GM19467 (cell line): ENCODE results near the gene KLC1.

Experiments
- ATAC-seq: cut with Tn5 transposase; IDR thresholded peaks from one replicate; pipeline ENCODE4 v1.9.1; 2021; ENCODE audit warnings: mild to moderate bottlenecking, moderate library complexity; ENCODE audit not compliant: unreplicated experiment

The KLC1 gene

DNA sequence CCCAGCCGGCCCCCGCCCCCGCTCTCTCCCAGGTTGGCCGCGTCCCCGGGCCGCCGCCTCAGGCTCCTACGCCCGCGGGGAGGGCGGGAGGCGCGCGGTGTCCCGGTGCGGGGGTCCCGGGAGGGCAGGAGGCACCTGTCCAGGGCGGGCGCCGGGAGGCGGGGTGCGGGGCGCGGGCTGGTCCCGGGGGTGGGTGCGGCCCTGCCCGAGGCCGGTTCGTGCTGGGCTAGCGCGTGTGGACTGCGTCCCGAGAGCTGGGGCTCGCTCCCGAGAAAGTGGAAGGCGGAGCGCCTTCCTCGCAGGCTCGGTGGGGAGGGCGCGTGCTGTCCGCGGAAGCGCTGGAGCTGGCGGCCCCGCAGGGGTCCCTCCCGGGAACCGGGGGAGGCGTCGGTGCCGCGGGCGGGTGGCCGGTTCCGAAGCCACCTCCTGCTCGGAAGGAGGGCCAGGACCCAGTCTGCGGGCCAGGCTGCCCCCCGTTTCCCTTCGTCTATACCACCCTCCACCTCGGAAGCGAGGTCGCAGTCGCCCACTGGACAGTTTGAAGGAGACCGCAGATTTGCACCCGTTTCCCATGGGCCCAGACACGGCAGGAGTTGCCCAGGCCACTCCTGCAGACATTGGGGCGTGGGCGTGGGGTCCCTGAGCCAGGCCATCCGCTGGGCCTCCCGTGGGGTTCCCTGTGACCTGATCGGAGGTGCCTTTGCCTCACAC, 87.2 kb downstream of the KLC1 start:
- ATAC-seq: no peak

DNA sequence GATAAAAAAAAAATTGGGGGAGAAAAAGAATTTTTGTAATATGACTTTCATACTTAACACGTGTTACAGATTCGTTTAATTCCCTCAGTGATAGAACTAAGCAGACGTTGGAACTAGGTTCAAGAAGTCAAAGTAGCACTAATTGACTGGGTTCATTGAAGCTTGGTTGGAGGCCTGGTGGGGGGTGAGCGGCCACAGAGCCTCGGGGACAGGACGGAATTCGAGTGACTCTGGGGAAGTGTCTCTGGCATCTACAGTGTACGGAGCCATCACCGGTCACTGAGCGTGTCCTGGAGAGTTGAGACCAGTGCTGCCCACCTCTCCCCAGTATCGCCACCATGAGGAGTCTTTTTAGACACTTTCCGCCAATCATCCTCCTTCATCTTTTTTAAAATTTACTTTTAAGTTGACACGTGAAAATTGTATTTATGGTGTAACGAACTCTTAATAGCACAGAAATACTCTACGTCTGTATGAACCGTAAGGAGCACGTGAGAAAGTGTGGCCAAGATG, 87.9 kb downstream of the KLC1 start:
- no peak for ATAC-seq

DNA sequence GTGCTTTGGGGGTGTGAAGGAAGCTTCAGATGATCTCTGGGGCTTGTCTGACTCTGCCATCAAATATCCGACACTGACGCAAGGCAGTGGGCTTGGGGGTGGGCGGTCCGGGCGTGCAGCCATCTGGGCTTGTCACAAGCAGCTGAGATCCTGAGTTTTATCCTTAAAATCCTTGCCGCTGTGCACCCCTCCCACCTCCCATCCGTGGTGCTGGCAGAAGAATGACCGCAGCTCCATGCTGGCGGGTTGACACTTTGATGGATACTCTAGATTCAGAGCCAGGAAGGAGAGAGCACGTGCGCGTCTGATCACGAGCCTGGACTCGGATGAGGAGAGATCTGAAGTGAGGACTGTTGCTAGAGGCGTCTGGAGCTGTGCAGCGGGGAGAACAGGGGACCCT, 89.6 kb downstream of the KLC1 start:
- no peak for ATAC-seq

- ATAC-seq: no peak
These were observed 90.7 kb downstream of the KLC1 start for GRCh38 chr14:103719751-103720150.

DNA sequence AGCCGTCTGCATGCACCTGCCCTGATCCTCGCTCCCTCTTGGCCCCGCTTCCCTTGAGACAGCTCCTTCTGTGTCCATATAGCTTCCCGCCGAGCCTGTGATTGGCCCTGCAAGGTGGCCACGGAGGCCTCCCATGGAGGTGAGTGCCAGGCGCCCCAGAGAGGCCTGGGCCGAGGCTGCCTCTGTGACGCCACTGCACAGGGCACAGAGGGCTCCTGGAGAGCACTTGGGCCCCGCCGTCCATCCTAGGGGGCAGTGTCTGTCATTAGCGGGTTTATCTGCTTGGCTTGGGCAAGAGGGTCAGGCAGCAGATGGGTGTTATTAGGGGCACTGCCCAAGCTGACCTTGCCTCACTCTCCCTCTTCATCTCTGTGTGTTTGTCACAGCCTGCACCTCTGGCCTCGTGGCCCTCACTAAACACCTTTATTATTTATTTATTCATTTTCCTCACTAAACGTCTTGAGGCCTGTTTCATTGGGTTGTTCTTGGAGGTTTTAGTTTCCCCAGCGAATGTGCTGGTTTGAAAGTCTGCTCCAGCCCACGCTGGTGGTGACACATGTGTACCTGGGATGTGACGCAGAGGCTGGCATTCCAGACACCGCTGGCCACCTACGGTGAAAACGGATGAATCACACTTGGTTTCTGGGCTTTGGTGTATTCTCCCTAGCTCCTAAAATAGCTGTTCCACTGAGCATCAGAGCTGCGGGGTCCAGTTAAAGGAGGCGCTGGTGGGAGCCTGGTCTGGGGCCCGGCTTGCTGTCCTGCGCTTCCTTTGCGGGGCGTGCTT, 92.5 kb downstream of the KLC1 start:
- no peak for ATAC-seq

- ATAC-seq: no peak
These were observed 94.7 kb downstream of the KLC1 start for GRCh38 chr14:103723748-103724081.

DNA sequence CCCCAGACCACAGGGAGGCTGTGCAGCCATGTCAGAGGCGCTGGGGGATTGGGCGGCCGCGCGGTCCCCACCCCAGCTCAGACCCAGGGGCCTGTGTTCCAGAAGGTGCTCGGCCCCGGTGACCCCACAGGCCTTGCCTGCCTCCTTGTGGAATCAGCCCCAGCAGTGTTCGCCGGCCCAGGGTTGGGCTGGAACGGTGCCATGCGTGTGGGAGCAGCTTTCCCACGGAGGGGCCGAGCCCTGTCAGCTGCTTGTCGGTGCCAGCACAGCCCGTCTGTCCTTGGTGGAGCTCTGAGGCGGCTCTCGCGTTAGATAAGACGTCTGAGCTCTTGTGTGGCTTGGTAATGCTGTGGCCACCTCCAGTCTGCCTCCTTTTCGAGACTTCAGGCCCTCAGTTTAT, 95.1 kb downstream of the KLC1 start:
- ATAC-seq: no peak

DNA sequence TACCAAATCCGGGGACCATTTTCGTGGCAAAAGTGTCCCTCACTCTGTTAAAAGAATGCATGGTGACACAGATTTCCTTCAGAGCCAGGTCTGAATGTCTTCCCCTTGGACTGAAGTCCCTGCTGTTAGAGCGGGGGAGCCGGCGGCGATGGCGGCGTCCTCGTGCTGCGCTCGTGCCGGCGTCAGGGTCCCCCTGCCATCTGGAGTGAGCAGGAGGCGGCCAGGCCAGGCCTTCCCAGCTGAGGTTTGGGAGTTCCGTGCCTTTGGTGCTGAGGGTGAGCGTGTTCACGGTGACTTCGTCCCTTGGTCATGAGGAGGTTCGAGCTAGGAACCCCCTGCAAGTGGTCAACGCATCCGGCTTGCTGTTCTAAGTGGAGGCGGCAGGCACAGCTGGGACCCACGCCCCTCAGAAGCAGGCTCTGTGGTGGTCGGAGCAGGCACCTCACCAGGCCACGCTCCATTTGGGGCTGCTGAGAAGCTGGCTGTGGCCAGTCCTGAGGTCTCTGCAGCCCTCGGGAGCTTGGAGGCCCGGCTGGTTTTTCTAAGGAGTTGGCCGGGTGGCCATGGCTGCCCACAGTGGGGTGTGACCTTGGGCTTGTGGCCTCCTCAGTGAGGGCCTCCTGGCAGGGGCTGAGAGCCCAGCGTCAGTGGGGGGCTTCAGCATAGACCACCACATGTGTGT, 96.1 kb downstream of the KLC1 start:
- no peak for ATAC-seq

DNA sequence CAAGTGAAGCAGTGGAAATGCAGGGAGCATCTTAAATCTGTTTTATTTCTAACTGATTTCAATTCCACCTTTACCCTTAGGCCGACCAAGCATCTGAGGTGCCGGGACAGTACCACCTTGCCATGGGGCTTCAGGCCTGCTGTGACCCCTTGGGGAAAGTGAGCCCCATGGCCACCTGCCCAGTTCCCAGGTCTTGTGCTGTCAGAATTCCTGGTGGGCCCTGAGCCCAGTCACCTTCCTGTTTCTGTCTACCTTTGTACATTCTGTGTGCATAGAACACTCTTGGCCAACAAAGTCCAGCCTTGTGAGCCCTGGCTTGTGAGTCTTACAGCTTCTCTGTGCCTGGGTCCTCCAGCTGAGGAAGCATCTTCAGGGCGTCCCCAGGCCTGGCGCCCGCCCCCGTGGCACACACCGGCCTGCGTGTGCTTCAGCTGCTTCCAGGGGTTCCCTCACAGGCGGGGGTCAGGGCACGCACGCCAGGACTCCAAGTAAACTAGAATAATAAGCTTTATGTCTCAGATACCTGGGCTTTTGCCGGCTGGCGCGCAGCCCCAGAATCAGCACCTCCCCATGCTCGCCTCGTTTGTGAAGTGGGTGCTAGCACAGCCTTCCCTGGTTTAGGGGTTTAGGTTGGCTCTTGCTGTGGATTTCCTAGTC, 96.9 kb downstream of the KLC1 start:
- no peak for ATAC-seq

DNA sequence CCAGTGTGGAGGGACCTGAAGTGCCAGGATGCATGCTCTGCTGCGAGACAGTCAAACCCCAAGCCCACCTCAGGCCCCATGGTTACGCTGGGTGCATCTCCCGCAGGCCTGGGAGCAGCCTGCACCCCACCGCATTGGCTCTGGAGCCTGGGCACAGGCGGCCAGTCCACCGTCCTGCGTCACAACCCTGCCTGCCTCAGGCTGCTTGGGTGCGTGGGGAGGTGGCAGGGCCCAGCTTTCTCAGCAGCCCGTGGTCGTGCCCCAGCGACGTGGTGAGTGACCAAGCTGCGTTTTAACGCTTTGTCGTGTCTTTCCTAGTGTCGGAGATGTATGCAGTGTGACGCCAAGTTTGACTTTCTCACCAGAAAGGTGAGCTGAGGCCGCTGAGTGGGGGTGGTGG, 97.5 kb downstream of the KLC1 start:
- ATAC-seq: no peak

- no peak for ATAC-seq
These were observed 98.4 kb downstream of the KLC1 start for GRCh38 chr14:103727313-103727980.

- ATAC-seq: no peak
These were observed 99.1 kb downstream of the KLC1 start for GRCh38 chr14:103728141-103728540.

- no peak for ATAC-seq
These were observed 99.7 kb downstream of the KLC1 start for GRCh38 chr14:103728721-103729120.

DNA sequence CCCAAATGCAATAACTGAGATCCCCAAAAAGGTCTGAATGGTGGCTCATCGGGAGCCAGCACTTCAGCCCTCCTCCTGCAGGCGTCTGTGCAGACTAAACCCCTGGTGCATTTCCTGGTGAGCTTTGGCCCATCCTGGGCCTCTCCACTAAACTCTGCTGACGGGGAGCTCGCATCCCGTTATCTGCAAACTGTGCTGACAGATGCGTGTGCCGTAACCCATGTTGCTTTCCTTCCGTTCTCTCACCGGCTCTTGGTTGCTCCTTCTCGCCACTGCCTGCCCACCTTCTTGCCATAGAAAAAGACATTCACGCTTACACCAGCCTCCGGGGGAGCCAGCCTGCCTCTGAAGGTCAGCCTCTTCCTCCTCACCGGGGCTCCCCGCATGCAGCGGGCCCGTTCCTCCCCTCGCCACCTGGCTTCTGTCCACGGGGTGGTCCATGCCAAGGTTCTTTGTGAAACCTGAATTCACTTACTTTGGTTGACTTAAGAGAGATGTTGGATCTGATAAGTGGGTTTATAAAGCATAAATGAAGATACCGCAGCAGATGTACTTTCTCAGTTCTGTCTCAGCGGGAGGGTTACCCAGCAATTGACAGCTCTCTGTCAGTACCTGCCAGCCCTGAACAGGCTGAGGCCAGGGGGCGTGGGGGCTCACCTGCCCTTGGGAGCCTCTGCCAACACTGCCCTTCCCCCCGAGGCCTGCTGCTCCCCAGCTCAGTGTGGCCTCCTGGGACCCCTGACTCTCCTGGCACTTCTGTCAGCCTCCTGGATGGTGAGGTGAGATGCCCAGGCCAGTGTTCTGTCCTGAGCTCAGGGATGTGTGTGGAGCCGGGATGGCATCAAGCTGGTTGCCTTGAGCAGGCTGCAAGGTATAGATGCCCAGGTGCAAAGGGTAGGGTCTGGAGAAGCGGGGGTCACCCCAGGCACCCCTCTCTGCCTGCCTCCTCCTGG, 100.8 kb downstream of the KLC1 start:
- ATAC-seq: no peak

DNA sequence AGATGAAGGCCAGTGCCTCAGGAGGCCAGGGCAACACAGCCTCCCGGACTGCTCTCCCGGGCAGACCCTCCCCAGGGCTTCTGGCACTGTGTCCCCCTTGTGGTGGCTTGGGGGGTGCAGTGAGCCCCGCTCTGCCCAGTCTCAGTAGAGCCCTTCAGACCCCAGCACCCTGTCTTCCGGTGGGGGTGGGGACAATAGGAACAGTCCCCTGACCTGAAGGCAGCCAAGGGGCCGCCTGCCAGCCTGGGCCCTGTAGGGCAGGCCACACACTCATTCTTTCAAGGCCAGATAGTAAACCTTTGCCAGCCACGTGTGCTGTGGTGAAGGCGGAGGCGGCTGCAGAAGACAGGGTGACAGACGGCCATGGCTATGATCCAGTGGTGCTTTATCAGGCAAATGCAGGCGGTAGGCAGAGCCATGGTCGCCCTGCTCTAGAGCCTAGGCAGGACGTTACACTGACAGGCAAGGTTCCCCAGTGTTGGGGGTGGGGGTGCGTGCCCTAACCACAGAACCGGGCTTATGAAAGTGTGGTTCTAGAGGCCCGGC, 101.6 kb downstream of the KLC1 start:
- ATAC-seq: no peak

DNA sequence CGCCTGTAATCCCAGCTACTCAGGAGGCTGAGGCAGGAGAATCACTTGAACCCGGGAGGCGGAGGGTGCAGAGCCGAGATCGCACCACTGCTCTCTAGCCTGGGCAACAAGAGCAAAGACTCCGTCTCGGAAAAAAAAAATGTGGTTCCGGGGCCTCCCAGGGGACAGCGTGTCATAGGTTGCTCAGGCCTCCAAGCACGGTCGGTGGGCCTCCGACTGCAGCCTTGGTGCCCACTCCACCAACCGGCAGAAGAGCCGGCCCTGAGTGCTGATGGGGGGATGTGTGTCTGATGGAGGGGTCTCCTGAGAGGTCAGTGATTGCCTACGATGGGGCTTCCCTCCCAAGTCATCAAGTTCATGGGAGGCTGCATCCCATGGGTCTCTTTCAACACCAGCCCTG, 102.5 kb downstream of the KLC1 start:
- ATAC-seq: no peak

GRCh38 chr14:103731916-103732867, 103.2 kb downstream of the KLC1 start:
- ATAC-seq: no peak
